Esophagus squamous epithelium (tissue), 4 donors: Measurements from ENCODE around the gene NCOA5.

Source experiments
- CTCF ChIP-seq, 6 experiments: fragments of 450-650 bp in 4 of 6; fragments of 200-600 bp in 2 of 6; sonication (generic) in 2 of 6; IDR thresholded peaks; one replicate each; pipeline ENCODE4 v1.5.1; 2016 to 2019; ENCODE audit warnings: antibody characterized with exemption in 6 of 6, mild to moderate bottlenecking in 4 of 6, moderate library complexity in 4 of 6
- POLR2A ChIP-seq, 4 donors: fragments of 450-650 bp; IDR thresholded peaks; one replicate each; pipeline ENCODE4 v1.6.1; 2017; ENCODE audit warnings: antibody characterized with exemption in 4 of 4, mild to moderate bottlenecking in 4 of 4, moderate library complexity in 3 of 4

- TF ChIP-seq POLR2A (IDR thresholded peaks at IDR 0.05) (no peak), CTCF (IDR thresholded peaks at IDR 0.05) (no peak)
These were observed 3.8 kb upstream of the NCOA5 start for GRCh38 chr20:46093531-46093930.
